Cardiac septum (tissue), 1 donor: ENCODE measurements around the gene CDC26. TPM values are rescaled to one million over a fixed set of nuclear protein-coding genes. Genes with fewer than 3 reads are reported as not detected.
"Not testable (repeated sequence)": the region's sequence is repeated elsewhere in the genome, so short reads cannot be mapped to it uniquely, and the experiment has no call there.

Experiments used
- DNase-seq: peaks from one replicate; pipeline ENCODE4 v3.0.0-alpha.2; 2020; ENCODE audit warnings: low spot score
- intact Hi-C: fragments of 100-400 bp; cut with DNase I; formaldehyde crosslinking; loops from one replicate; pipeline ENCODE4 v1.14.0; 2022
- total RNA-seq: library from RNA; stranded (reverse); fragmentation: NEBNext Ultra II Directional; extraction: Animal tissue kit (Norgen Biotek cat#: 25700); gene quantifications from one replicate; pipeline ENCODE4 v1.2.1, GENCODE V29; 2021
- donor health status: DM: no; HTN: no; CAD: no.

The CDC26 gene
- total RNA-seq, 1 donor from 2014 or later: 35.1 TPM

DNA sequence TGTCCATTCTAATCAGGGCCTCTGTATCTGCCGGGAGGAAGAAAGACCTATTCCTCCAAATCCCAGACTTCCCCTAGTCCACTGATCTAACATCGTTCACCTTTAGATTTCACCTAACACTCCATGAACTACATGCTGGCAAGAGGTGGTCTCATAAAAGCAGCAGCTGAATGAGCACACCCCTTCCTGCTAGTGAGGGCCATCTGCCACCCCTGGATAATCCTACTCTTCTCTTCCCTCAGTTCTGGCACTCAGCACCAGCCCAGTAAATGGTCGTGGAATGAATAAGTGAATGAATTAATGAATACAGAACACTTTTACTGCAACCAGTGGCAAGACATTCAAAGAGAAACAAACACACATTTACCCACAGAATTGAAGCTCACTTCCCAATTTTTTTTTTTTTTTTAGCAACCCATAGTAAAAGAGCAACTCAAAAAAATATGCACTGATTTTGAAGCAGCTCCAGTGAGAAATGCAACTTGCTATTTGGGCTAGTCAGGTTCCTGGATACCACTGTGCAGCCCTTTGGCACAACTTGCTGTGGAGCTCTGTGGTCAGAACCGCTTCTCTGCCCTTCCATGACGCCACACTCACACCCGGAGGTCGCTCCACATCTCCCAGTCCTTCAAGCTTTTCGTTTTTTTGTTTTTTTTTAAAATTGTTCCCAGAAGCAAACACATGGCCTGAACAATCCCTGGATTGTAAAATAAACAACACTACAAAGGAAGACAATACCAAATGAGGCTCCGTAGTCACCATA is 21.6 kb upstream of the CDC26 start:
- DNase-seq: no peak
- intact Hi-C loops: no loop called here

DNA sequence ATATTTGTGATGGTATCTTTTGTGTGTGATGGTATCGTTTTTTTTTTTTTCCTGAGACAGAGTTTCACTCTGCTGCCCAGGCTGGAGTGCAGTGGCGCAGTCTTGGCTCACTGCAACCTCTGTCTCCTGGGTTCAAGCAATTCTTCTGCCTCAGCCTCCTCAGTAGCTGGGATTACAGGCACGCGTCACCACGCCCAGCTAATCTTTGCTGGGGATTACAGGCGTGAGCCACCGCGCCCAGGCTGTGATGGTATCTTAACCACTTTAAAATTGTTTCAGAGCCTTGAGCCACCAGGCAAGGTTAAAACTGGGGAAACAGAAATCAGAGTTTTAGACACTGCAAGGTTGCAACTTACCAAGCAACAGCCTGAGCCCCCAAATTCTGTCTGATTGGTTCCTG is 20.9 kb upstream of the CDC26 start:
- DNase-seq, intact Hi-C loops: not testable (repeated sequence)

DNA sequence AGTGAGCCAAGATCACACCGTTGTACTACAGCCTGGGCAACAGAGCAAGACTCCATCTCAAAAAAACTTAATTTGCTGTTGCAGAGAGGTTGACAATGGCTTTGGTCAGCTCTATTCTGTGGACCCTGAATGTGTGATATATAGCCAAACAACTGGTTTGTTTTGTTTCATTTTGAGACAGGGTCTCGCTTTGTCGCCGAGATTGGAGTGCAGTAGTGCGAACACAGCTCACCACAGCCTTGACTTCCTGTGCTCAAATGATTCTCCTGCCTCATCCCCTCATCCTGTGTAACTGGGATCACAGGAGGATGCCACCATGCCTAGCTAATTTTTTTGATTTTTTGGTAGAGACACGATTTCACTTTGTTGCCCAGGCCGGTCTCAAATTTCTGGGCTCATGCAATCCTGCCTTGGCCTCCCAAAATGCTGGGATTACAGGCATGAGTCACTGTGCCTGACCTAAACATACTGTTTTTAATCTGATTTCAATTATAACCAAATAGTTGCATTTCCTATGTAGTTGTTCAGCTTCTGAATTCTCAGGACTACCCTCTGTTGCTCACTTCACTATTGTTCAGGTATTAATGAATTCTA is 18.0 kb upstream of the CDC26 start:
- DNase-seq: no peak
- intact Hi-C loops: no loop called here

DNA sequence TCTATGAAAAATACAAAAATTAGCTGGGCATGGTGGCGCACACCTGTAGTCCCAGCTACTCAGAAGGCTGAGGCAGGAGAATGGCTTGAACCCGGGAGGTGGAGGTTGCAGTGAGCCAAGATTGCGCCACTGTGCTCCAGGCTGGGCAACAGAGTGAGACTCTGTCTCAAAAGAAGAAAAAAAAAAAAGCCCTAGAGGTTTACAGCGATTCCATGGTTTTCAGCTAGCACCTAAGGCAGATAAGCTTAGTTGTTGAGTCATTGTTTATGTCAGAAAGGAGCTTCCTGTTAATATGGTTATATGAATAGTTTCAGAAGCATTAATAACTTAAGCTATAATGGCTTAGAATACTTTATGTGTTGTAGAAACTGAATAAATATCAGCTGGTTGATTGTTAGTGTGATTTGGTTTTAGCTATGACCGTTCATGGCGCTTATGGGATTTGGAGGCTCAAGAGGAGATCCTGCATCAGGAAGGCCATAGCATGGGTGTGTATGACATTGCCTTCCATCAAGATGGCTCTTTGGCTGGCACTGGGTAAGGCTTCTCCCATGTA is 14.8 kb upstream of the CDC26 start:
- intact Hi-C loops: no loop called here
- DNase-seq: no peak

DNA sequence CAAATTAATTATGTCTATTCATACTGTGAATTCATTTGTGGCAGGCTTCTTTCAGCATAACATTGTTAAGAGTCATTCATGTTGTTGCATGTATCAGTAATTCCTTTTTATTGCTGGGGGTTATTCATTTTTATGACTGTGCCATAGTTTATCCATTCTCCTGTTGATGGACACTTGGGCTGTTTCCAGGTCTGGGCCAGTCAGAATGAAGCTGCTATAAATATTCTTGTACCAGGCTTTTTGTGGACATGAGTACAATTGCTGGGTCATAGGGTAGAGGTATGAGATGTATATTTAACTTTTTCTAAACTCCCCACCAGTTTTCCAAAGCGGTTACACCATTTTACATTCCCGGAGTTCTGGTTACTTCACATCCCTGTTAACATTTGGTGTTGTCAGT is 13.7 kb upstream of the CDC26 start:
- intact Hi-C loops: no loop called here

DNA sequence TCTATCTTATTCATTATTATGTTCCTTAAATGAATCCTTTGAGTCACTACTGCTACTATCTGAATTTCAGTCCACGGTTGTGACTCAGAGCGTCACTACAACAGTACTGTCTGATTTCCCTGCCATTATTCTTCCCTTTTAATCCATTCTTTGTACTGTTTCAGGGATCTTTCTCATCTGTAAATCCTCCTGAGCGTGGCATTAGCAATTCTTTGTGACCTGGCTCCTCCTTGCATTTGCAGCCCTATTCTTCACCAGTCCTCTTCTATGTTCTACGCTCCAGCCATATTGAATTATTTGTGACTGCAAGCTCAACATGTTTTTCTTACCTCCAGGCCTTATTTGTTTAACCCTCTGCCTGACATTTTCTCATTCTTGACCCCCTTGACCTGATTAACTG is 6.0 kb upstream of the CDC26 start:
- intact Hi-C loops: no loop called here
- no peak for DNase-seq

More for the DNA sequence above, 13.7 kb upstream of the CDC26 start:
- no peak for DNase-seq

DNA sequence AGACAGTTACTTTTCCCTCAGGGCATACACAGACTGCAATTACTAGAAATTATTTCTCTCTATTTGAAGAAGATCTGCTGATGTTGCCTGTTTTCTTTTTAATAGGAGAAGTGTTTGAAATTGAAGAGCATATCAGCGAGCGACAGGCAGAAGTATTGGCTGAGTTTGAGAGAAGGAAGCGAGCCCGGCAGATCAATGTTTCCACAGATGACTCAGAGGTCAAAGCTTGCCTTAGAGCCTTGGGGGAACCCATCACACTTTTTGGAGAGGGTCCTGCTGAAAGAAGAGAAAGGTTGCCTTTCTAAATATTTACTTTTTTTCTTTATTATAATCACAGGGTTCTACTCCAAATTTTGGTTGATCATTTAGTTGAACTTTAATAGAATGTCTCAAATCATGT is 3.5 kb upstream of the CDC26 start:
- intact Hi-C loops: loop anchor here (10.0 kb wide), 1 partner anchor 306 kb away; no protein-coding TSS in a partner anchor
- DNase-seq: no peak

DNA sequence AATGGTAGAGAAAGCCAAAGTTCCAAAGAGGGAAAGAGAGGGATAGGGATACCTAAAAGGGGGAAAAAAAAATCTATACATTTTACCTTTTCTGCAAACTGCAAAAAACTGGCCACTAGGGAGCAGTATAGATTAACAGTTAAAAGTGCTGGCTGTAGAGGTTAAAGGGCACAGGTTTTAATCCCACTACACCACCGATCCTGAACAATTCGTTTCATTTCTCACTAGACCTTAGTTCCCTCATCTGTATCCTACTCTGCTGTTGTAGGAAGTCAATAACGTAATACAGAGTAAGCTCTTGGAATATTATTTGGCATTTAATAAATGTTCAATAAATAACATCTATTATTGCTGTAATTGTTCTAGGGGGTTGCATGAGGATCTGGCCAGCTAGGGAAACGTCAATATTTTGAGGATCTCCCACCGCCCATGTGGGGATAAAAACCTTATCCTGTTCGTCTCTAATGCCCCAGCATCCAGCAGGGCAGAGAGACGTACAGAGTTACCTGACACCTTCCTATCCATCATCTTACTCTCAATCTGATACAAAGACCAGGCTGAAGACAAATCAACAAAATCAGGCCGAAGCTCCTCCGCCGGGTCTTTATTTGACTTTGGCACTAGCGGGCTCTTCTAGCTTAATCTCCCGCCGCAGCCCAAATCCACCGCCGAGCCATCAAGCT is 757 bp downstream of the CDC26 start:
- DNase-seq: no peak
- intact Hi-C loops: loop anchor here (1.0 to 10.0 kb wide), 5 partner anchors 54 to 384 kb away; partner anchors contain the start of genes C9orf43, FKBP15, POLE3 and SLC31A1

DNA sequence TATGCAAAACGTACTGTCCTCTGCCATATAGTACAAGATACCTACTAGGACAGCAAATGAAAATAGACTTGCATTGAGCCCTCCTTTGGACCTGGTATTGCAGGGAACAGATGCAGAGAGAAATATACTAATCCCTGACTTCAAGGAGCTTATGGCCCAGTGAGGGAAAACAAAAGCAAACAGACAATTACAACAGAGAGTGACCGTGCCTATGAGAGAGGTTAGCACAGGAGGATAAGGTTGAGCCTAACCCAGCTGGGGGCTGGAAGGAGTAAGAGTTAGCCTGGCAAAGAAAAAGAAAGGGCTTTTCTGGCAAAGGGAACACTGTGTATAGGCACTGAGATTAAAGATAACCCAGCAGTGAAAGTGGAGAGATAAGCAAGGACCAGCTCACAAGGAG is 5.5 kb downstream of the CDC26 start:
- intact Hi-C loops: loop anchor here (10.0 kb wide), 1 partner anchor 315 kb away; no protein-coding TSS in a partner anchor
- no peak for DNase-seq

DNA sequence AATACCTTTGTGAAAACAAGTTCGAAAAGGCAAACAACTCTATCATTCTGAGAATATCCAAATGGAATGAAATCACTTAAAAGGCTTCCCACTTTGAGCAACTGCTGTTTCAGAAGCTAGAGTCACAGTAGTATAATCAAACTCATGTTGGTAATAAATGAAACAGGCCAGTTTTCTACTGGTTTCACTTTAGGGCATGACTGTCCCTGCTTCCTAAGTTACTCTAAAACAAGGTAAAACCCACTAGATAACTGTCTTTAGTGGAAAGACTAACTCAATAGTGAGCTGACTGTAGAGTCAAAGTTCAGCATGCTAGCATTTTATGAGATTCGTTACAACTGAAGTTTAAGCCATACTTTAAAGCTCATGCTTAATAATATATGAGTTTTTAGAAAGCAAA is 6.0 kb downstream of the CDC26 start:
- intact Hi-C loops: no loop called here
- no peak for DNase-seq

DNA sequence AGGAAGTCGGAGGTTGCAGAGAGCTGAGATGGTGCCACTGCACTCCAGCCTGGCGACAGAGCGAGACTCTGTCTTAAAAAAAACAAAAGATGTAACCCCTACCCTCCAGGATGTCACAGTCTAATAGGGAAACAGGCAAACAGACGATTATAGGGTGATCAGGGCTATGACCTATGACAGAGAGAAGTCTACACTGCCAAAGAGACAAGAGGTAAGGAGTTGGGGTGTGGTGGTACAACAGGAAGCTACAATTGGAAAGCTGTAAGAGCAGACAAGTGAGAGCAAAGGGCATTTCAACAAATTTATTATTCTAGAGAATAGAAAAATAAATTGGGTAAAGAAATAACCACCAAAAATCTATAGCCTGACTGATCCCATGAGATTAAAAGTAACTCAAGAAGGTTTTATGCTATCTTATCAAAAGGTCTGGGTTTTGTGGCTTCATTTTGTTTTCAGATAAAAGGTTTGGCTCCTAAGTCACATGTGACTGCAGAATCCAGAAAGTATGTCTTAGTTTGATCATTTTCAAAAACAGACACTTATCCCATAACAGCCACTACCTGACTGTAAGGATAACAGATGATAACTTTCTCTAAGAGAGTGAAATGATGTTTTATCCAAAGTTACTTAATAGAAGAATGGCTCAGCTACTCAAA is 7.3 kb downstream of the CDC26 start:
- DNase-seq: no peak
- intact Hi-C loops: no loop called here

DNA sequence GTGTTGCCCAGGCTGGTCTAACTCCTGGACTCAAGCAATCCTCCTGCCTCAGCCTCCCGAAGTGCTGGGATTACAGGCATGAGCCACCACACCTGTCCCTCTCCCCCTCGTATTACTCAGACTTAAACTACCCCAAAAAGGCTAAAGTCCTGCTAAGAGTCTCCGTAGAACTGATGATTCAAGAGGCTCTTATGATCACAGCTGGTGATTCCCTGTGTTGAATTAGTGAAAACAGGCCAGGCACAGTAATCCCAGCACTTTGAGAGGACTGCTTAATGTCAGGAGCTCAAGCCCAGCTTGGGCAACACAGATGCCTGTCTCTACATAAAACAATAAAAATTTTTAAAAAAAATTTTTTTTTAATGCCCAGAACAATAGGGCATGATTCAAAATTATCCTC is 9.2 kb downstream of the CDC26 start:
- DNase-seq: no peak
- intact Hi-C loops: no loop called here

DNA sequence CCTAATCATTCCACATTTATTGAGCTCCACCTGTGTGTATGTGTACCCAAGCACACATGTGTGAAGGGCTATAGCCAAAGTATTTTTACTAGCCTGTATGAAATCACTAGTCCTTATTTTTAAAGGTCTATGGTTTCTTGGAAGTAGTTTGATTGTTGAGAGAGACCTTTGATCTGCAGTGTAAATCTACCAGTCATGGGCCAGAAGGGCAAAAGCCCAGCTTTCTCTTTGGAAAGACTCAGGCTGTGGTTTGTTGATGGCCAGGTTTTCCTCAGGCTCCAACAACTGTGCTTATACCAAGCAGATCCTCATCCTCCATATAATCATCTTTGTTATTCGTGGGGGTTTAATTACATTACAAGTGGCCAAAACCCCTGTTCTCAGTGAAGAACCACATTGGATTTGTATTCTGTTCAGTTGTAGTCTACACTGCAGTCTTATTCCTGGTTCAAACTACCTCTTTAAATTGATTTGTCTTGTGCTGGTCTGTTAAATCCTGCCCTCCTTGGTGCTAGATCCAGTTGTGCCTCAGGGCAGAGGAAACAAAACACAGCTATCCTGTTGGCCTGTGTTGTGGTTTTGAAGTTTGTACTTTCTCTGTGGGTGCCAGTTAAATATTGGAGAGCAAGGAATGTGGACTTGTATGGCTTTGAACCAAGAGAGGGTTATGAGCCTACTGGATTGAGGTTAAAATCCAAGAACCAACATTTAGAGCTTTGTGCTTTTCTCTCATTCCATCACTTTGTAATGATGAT is 13.3 kb downstream of the CDC26 start:
- DNase-seq: no peak
- intact Hi-C loops: no loop called here

DNA sequence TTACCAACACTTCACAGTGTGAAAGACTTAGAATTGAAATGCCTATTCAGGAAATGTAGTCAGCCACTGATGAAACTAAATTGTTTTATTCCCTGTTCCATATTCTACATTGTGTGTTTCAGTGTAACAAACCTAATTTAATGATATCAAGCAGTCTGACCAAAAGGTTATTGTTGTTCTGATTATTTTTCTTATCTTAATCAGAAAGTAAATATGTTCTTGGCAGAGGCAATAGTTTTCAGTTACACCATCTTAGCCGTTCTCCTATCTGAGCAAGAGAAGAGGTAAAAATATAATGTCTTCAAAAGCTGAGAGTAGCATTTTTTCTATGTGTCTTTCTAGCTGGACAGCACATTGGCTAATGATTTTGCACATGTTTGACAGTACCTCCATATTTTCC is 17.1 kb downstream of the CDC26 start:
- DNase-seq: no peak
- intact Hi-C loops: no loop called here

DNA sequence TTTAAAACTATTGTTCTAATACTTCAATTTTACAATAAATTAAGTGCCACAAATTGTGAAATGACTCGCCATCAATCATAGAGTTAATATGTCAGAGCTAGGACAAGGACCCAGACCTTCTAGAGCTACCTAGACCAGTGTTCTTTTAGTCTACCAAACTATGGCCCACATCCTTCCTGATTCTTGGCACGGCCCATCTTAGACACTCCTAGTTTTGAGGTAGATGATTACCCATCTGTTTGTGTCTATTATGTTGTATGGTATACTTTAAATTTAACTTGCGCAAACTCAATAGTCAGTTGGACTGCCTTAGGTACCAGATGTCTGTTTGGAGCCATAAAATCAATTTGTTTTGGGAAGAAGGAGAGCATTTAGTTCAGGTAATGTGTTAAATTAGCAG is 17.5 kb downstream of the CDC26 start:
- no peak for DNase-seq
- intact Hi-C loops: no loop called here

DNA sequence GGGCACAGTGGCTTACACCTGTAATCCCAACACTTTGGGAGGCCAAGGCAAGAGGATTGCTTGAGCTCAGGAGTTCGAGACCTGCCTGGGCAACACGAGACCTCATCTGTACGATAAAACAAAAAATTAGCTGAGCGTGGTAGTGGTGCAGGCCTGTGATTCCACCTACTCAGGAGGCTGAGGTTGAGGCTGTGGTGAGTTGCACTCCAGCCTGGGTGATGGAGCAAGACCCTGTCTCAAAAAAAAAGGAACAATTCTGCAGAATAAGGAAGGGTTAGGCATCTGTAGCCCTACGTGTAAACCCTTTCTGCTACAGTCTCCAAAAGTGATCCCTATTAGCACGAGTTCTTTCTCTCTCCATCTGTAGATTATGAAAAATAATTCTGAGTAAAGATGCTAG is 19.9 kb downstream of the CDC26 start:
- DNase-seq: no peak
- intact Hi-C loops: no loop called here

DNA sequence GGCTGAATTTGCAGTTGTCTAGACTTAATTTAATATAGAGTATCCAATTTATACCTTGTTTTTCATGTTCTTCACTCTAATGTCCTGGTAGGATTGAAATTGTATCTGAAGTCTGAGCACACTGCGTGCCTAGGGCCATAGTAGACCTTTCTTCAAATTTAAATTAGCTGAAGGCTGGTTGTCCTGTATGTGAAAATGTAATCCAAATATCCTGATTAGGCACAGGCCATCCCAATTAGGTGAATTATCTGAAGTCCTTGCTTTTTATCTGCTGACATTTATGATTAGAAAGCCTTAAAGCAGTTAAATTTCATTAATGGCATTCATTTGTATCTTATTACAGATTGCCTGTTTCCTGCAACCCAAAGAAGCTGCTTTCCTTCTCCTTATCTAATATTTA is 20.4 kb downstream of the CDC26 start:
- intact Hi-C loops: no loop called here
- DNase-seq: no peak

DNA sequence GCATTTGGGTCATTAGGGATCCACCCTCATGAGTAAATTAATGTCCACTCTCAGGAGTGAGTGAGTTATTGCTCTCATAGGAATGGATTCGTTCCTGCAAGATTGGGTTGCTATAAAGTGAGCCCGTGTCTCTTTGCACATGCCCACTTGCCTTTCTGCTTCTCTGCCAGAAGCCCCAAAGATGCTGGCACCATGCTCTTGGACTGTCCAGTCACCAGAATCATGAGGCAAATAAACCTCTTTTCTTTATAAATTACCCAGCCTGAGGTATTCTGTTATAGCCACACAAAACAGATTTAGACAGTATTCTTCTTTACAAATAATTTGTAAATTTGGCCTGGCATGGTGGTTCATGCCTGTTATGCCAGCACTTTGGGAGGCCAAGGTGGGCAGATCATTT is 24.6 kb downstream of the CDC26 start:
- intact Hi-C loops: no loop called here
- no peak for DNase-seq

DNA sequence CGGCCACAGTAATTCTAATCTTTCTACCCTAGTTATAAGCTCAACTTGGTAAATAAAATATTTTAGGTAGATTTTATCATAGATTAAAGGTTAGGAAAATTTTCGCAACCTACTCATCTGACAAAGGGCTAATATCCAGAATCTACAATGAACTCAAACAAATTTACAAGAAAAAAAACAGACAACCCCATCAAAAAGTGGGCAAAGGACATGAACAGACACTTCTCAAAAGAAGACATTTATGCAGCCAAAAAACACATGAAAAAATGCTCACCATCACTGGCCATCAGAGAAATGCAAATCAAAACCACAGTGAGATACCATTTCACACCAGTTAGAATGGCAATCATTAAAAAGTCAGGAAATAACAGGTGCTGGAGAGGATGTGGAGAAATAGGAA is 25.7 kb downstream of the CDC26 start:
- DNase-seq, intact Hi-C loops: not testable (repeated sequence)
